OCI-M1 (cell line): Measurements from ENCODE around the gene NYAP2.

Experiments
- DNase-seq: peaks from one replicate; lab custom pipeline; 2025; lab: John Stamatoyannopoulos, UW

Gene NYAP2

DNA sequence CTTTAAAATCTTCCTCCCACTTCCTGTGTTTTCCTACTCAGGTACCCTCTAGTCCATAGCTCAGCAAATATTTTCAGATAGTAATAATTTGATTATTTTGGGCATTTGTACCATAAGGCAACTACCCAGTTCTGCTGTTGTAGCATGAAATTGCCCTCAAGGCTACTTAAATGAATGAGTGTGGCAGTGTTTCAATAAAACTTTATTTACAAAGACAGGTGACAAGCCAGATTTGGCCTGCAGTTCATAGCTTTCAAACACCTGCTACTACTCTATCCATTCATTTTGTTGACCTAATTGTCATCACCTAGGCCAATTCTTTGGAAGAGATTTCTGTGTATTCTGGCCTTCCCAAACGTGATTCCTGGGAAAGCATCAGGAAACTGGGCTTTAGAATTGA is 28.9 kb downstream of the NYAP2 start:
- no peak for DNase-seq

DNA sequence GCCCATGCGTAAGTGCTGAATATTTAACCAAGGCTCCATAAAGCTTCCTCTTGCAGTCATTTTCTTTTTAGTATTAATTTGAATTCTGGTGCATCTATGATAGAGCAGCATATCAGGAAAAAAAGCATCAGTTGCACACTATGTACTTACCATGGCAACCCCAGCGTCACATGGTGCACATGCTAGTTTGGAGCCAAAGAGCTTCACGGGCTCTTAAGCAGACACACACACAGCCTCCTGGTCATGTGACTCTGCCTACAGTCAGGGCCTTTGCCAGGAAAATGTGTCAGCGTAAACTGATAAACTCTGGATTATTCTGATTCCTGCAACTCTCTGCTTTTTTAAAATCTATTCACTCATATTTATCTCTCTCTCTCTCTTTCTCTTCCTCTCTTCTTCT is 30.2 kb downstream of the NYAP2 start:
- DNase-seq: peak; percentile 70

GRCh38 chr2:225431105-225431863 is 31.8 kb downstream of the NYAP2 start:
- DNase-seq: no peak

DNA sequence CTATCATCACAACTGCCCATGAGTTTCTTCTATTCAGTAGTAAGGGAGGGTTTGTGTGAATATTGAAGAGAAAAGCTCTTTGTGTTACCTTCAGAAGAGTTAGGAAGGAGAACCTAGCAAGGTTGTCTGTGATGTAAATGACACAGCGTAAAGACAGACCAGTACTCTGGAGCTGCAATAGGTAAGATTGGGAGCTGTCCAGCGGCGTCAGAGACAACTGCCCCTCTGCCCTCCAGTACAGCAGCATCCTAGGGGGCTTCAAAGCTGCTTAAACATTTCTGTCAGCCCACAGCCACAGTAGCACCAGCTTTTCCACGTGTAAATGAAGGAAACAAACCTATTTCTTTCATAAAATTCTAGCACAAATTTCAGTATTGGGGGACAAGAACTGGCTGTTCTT is 34.5 kb downstream of the NYAP2 start:
- no peak for DNase-seq

GRCh38 chr2:225437319-225437718 is 37.8 kb downstream of the NYAP2 start:
- no peak for DNase-seq

- no peak for DNase-seq
These were observed 38.7 kb downstream of the NYAP2 start for GRCh38 chr2:225438248-225438647.

GRCh38 chr2:225452677-225453076 is 53.2 kb downstream of the NYAP2 start:
- no peak for DNase-seq

GRCh38 chr2:225454412-225454811 is 54.9 kb downstream of the NYAP2 start:
- DNase-seq: no peak

DNA sequence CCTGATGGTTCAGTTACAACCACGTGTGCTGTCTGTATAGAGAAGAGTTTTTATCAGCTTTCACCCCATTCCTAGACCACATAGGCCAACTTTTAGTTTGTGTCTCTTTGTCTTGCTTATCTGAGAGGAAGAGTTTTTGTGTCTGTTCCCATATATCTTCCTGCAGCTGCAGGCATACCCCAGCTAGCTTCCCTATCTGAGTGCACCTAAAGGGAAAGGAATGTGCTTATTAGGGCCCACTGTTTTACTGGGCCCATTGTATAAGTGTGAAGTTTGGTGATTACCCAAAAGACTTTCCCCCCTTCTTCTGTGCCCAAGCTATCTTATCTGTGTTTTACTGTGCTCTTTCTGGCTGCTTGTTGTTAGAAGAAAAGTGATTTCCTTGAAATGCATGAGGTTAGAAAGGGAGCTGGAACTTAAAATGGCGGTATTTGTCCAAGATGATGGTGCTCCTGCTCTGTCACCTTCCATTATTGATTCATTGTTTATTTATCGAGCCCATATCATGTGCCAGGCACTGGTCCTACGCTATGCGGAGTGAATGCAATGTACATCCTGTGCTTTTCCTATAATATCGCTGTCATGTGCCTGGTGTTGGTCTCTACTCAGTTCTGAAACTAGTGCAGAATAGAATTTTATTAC is 57.2 kb downstream of the NYAP2 start:
- peak; percentile 64 for DNase-seq

DNA sequence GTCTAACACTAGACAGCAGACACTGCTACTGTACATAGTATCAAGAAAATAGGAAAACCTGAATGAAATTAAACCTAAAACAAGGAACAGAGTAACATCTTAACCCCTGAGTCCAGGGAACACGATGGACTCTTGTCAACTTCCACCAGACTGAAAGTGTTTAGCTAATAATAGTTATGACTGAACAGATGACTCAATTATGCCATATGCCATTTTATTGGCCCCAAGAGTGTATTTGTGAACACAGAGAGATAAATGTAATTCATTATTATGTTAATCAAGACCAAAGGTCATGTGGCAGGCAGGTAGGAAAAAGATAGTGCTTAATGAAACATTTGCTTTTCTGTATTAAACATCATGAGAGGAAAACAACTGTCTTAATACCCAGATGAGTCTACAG is 58.0 kb downstream of the NYAP2 start:
- peak; percentile 11 for DNase-seq

DNA sequence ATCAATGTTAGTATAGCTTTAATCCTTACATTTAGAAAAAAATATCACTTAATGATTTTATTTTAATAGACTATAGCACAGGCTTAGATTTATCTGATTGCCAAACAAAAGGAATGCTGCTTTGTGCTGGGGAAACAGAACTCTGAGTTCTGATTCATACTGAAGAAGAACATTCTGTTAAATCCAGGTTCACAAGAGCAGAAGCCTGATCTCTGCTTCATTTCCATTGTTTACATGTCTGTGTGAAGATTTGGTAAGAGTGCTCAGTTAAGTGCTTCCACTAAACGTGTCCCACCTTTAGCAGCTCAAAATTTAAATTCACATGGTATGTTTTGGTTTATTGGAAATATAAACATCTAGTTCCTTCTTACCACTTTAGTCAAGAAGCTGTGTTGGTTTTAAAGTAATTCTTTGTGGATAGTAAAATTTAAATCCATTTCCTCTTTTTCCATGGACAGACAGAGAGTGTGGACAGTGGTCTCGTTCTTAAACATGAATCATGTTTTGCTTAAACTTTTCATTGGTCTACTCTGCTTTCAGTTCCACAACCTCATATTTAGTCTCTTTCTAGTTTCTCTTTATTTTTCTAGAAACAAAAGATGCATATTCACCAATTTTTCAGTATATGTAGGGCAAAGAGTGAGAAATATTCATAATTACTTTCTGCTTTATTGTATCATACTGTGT is 59.1 kb downstream of the NYAP2 start:
- DNase-seq: peak; percentile 56

GRCh38 chr2:225462417-225462816 is 62.9 kb downstream of the NYAP2 start:
- no peak for DNase-seq

DNA sequence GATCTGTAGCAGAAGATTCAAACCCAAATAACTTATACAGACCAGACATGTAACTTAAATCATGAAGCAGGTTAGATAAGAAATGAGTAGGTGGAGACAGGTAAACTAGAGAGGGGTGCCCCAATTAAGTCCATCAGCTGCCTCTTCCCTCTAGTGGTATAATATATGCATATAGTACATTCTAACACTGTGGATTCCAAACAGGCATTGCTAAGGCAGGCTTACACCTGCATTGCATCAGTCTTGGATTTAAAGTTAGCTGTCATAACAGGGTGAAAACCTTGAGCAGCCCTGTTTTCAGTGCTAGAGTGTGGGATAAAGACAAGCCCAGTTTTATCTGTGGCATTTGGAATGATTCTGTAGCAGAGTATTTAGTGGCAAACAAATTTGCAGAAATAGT is 63.4 kb downstream of the NYAP2 start:
- DNase-seq: peak; percentile 81

GRCh38 chr2:225463449-225463848 is 63.9 kb downstream of the NYAP2 start:
- DNase-seq: no peak

DNA sequence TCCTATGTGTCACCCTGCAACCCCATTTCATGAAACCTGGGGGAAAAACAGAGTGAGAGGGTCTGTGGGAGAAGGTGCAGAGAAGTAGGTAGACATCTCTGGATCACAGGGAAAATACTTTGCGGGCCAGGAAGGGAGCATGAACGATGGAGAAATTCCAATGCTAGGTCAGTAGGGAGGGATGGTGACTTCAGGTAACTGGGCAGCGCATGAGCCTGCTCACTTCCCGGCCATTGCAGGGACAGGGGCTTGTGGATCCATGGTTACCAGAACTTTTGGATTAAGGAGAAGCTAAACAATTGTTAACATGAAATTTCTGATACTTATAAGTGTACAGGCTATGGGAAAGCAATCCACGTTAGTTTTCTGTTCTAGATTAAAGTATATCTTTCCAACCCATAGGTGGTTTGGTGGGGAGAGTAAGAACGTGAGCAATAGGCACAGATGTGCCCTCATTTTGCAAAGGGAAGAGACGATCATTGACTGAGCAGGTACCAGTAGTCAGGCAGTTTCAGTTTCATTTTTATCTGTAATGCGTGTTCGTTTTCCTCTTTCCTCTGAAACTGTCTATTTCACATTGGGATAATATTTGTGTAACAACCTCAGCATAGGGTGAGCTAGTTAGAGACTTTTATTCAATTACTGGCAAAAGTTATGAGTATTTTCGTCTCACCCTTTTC is 65.0 kb downstream of the NYAP2 start:
- peak; percentile 76 for DNase-seq

DNA sequence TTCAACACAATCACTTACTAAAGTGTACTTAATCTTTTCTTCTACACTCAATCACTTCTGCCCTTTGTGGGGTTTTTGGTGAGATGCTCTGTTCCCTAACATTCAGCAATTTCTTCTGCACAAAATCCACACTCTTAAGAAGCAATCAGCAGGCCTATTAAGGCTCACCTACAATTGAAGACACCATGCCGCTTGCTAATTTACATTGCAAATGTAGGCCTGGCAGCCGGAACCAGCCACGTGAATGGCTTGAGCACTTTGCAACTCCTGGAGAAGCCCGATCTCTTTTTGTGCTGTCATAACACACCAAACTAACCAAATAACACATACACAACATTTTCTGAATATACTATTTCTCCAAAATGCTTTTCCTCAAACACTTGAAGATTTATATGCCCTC is 66.3 kb downstream of the NYAP2 start:
- no peak for DNase-seq

DNA sequence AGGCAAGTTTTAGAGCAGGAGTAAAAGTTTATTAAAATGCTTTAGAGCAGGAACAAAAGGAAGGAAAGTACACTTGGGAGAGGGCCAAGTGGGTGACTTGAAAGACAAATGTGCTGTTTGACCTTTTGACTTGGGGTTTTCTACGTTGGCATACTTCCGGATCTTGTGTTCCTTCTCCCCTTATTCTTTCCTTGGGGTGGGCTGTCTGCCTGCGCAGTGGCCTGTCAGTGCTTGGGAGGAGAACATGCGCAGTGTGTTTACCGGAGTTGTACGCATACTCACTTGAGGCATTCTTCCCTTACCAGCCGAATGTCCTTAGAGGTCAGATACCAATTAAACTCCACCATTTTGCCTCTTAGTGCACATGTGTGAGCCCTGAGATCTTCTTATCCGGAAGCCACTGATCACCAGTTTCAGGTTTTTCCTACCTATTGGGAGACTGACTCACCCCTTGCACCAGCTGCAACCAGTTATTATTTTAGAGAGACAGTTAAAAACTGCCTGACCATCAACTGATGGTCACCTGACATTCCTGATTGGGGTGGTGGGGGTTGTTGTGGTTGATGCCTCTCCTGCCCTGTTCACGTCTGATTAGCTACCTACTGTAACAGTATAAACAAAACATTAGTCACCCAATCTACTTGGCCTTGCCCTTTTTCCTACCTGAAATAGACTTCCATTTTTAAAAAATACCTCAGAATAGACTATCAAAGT is 67.5 kb downstream of the NYAP2 start:
- DNase-seq: peak; percentile 65

DNA sequence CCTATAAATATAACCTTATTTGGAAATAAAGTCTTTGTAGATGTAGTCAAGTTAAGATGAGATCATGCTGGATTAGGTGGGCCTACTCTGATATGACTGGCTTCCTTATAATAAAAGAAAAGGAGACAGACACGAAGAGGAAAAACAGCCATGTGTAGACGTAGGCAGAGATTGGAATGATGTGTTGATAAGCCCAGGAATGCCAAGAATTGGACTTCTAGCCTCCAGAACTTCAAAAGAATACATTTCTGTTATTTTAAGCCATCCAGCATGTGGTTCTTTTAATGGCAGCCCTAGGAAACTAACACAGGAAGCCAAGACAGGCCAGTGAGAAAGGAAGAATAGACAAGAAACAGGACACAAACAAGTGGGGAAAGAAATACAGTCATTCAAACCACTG is 68.6 kb downstream of the NYAP2 start:
- no peak for DNase-seq

- DNase-seq: no peak
These were observed 71.5 kb downstream of the NYAP2 start for GRCh38 chr2:225471039-225471438.

- peak; percentile 27 for DNase-seq
These were observed 72.0 kb downstream of the NYAP2 start for GRCh38 chr2:225471482-225471881.

DNA sequence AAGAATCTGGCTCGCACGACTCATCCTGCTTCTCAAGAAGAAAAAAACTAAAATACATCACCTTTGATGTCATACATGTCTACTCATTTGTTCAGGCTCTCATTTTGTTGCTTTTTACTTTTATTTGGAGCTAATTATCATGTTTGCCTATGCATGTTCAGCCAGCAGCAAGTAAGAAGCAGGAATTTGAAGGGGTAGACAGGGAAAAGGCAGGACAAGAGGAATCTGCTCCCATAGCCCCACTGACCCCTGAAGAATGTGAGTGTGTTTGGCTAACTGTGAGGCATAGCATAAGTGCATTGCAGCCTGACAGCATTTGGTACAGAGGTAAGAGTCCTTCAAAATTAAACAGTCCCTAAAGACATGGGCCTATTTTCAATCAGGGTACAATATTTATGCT is 72.7 kb downstream of the NYAP2 start:
- DNase-seq: no peak

GRCh38 chr2:225479386-225479785 is 79.9 kb downstream of the NYAP2 start:
- no peak for DNase-seq
